Calu3 (cell line): ENCODE results near the gene ANKRD28. TPM values are rescaled to one million over a fixed set of nuclear protein-coding genes. Genes with fewer than 3 reads are reported as not detected.
A peak's percentile ranks its signal among the peaks of the same experiment; 100 is the strongest.

Experiments used
- Bru-seq: library from RNA; stranded (reverse); fragments of 400-500 nt; gene quantifications from one replicate; lab custom pipeline; 2021; lab: Mats Ljungman, UMichigan
- BruChase-seq, 2 experiments: library from RNA; stranded (reverse); fragments of 400-500 nt; gene quantifications; one replicate each; lab custom pipeline; 2021; lab: Mats Ljungman, UMichigan
- BruUV-seq: library from RNA; stranded (reverse); fragments of 400-500 nt; replicated peaks from 2 replicates; lab custom pipeline; 2021; lab: Mats Ljungman, UMichigan
- CTCF ChIA-PET: fragments of 300-600 bp; sonication (Branson Sonifier 250); formaldehyde crosslinking; loops from one replicate; lab custom pipeline; 2022; ENCODE audit warnings: antibody characterized with exemption; lab: Charles Lee
- DNase-seq: peaks from one replicate; pipeline ENCODE4 v3.0.0; 2022
- H3K27ac Mint-ChIP-seq: one replicate; pipeline ENCODE4 v1.8.0; 2022; ENCODE audit warnings: mixed read lengths; ENCODE audit not compliant: unreplicated experiment
- H3K27me3 Mint-ChIP-seq: one replicate; pipeline ENCODE4 v1.8.0; 2022; ENCODE audit warnings: mixed read lengths; ENCODE audit not compliant: unreplicated experiment
- H3K36me3 Mint-ChIP-seq: one replicate; pipeline ENCODE4 v1.8.0; 2022; ENCODE audit warnings: mild to moderate bottlenecking, moderate library complexity, mixed read lengths; ENCODE audit not compliant: insufficient read depth, unreplicated experiment
- H3K4me1 Mint-ChIP-seq: one replicate; pipeline ENCODE4 v1.8.0; 2022; ENCODE audit warnings: mild to moderate bottlenecking, low read depth, mixed read lengths; ENCODE audit not compliant: unreplicated experiment
- H3K4me3 Mint-ChIP-seq: one replicate; pipeline ENCODE4 v1.8.0; 2022; ENCODE audit warnings: mild to moderate bottlenecking, low read depth, moderate library complexity, mixed read lengths; ENCODE audit not compliant: unreplicated experiment
- H3K9me3 Mint-ChIP-seq: one replicate; pipeline ENCODE4 v1.8.0; 2022; ENCODE audit warnings: low read depth, mixed read lengths; ENCODE audit not compliant: unreplicated experiment
- CTCF ChIP-seq: fragments of 200-600 bp; IDR thresholded peaks from one replicate; pipeline ENCODE4 v1.8.0; 2022; ENCODE audit warnings: antibody characterized with exemption; ENCODE audit not compliant: unreplicated experiment
- intact Hi-C: fragments of 100-400 bp; cut with micrococcal nuclease; formaldehyde crosslinking; loops from one replicate; pipeline ENCODE4 v1.10.0; 2022; ENCODE audit not compliant: unreplicated experiment
- long read RNA-seq: library from polyadenylated mRNA; stranded (forward); transcript quantifications from one replicate; pipeline ENCODE4 v2.0.0, GENCODE V29; 2022
- total RNA-seq: library from RNA; stranded (reverse); gene quantifications from 2 replicates; pipeline ENCODE4 v1.2.3, GENCODE V29; 2022

Gene ANKRD28
- total RNA-seq = 54.2 and 57.7 TPM in 2 replicates
- Bru-seq, nascent RNA = percentile 91 among the genes with signal in this experiment
- percentile 73 among the genes with signal in this experiment for BruChase-seq, experiment 1, labeled RNA remaining after a 6-hour chase
- BruChase-seq, experiment 2, labeled RNA remaining after a 2-hour chase = percentile 72 among the genes with signal in this experiment
- long read RNA-seq, full-length matches to known transcripts = 10 of 17 reads
- long read RNA-seq, partial matches to known transcripts = 0 of 17 reads
- long read RNA-seq, other reads (novel, unspliced or antisense) = 7 of 17 reads

GRCh38 chr3:15797642-15798303 lies at the start of gene ANKRD28:
Gene ANKRD28, minus strand, starts transcription at chr3:15797979. Its CDS starts 1,458 bp downstream, at chr3:15796521.
- peak; percentile 20 for DNase-seq
- intact Hi-C loops = loop anchor here (2.0 kb wide), 1 partner anchor 29 kb away; no protein-coding TSS in a partner anchor
- Mint-ChIP-seq H3K36me3 (peaks cover 9% of the 10 kb centered on the region), H3K4me1 (peaks cover 9% of the 10 kb centered on the region), H3K27me3 (no peaks in the 10 kb centered on the region), H3K27ac (peak within 1 kb of the TSS; percentile 75), H3K4me3 (peak within 1 kb of the TSS; percentile 60), H3K9me3 (no peaks in the 10 kb centered on the region)
- CTCF ChIA-PET = interaction anchor here (0.7 to 1.7 kb wide), 7 partner anchors 8 to 292 kb away, joined by 3 to 5 read pairs (median 4); no protein-coding TSS in a partner anchor
- no peak for TF ChIP-seq CTCF
- no TSS peak for BruUV-seq

- peaks cover 5% of the 10 kb centered on the region for H3K9me3 Mint-ChIP-seq
- H3K4me1 Mint-ChIP-seq = no peaks in the 10 kb centered on the region
- no peak for TF ChIP-seq CTCF
- intact Hi-C loops = no loop called here
- CTCF ChIA-PET = no interaction called here
- H3K27ac Mint-ChIP-seq = no peak overlapping the region
- no peak for DNase-seq
- no peaks in the 10 kb centered on the region for H3K27me3 Mint-ChIP-seq
- no TSS peak for BruUV-seq
- H3K4me3 Mint-ChIP-seq = no peak overlapping the region
- H3K36me3 Mint-ChIP-seq = no peaks in the 10 kb centered on the region
Measured at GRCh38 chr3:15847239-15847638, 49.5 kb upstream of the ANKRD28 start.

- no peak for TF ChIP-seq CTCF
- Mint-ChIP-seq H3K4me1 (no peaks in the 10 kb centered on the region), H3K27me3 (no peaks in the 10 kb centered on the region), H3K36me3 (no peaks in the 10 kb centered on the region), H3K27ac (no peak overlapping the region), H3K9me3 (peaks cover 5% of the 10 kb centered on the region), H3K4me3 (no peak overlapping the region)
- CTCF ChIA-PET = no interaction called here
- BruUV-seq = no TSS peak
- intact Hi-C loops = no loop called here
- no peak for DNase-seq
Measured at GRCh38 chr3:15846606-15847005, 48.8 kb upstream of the ANKRD28 start.

GRCh38 chr3:15845475-15845874 lies 47.7 kb upstream of the ANKRD28 start:
- intact Hi-C loops = no loop called here
- no peak overlapping the region for H3K4me3 Mint-ChIP-seq

More at GRCh38 chr3:15845475-15845874, 47.7 kb upstream of the ANKRD28 start:
- Mint-ChIP-seq H3K27me3 (no peaks in the 10 kb centered on the region), H3K36me3 (no peaks in the 10 kb centered on the region), H3K9me3 (peaks cover 2% of the 10 kb centered on the region), H3K4me1 (no peaks in the 10 kb centered on the region), H3K27ac (no peak overlapping the region)
- CTCF ChIA-PET = no interaction called here
- DNase-seq = no peak
- no peak for TF ChIP-seq CTCF
- BruUV-seq = no TSS peak
